Activated T-cell treated with anti-CD3 and anti-CD28 coated beads for 1 hour (primary cell): ENCODE data around the gene TESK2.

Source experiments
- DNase-seq: peaks from one replicate; pipeline ENCODE4 v3.0.0-alpha.2; 2020; ENCODE audit warnings: low read depth

Gene TESK2

DNA sequence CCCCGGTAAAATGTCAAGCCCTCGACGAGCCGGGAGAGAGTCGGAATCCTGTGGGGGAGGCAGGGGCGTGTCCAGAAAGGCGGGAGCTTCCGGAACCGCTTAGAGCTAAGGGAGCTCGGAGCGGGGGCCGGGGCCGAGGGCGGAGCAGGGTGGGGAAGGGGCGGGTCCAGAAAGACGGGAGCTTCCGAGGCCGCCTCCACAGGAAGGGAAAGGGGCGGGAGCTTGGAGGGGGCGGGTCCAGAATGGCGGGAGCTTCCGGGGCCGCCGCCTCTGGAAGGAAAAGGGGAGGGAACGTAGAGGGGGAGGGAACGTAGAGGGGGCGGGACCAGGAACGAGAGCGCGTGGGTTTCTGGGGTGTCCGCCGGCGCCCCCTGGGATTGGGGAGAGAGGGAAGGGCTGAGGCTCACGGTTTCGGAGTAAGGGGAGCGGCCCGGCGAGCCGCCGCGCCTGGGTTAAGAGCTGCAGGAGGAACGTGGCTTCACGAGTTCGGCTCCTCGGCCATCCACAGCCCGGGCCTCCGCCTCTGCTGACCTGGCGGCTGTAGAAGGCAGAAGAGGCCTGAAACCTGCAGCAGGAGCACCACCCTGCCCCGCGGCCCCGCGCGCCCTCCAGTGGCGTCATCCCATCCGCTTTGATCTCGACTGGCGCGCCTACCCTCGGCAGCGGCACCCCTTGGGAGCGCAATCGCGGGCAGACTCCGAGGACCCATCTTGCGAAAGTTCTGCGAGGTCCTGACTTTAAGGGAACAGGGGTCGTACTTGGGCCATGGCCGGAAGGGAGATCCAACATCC, 187.2 kb downstream of the TESK2 start:
- DNase-seq, result peak; percentile 98

DNA sequence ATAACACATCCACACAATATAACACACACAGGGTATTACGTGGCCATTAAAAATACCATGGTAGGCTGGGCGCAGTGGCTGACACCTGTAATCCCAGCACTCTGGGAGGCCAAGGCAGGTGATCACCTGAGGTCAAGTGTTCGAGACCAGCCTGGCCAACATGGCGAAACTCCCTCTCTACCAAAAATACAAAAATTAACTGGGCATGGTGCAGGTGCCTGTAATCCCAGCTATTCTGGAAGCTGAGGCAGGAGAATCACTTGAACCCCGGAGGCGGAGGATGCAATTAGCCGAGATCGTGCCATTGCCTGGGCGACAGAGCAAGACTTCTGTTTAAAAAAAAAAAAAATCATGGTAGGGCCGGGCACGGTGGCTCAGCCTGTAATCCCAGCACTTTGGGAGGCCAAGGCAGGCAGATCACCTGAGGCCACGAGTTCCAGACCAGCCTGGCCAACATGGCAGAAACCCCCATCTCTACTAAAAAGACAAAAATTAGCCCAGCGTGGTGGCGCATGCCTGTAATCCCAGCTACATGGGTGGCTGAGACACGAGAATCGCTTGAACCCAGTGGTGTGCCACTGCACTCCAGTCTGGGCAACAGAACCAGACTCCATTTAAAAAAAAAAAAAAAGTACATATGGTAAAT, 188.3 kb downstream of the TESK2 start:
- DNase-seq, result no peak

- no peak for DNase-seq
These were observed 190.3 kb downstream of the TESK2 start for GRCh38 chr1:45300669-45300997.

GRCh38 chr1:45299981-45300668, 190.8 kb downstream of the TESK2 start:
- DNase-seq, result no peak

DNA sequence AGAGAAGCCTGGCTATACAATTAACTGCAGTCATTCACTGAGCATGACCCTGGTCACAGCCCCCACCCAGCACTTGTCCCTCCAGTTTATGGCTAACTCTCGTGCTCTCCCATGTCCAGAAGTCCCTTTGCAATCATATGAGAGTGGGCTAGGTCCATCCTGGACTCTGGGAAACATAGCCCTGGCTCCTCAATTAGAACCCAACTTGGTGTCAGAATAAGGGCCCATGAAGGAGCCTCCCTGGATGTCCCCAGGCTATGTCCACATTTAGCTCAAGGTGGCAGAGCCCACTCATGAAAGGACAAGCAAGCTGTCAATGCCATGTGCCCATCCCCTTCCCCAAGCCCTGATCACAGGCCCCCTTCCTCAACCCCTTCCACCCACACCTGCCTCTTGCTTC, 191.7 kb downstream of the TESK2 start:
- no peak for DNase-seq

- no peak for DNase-seq
These were observed 193.2 kb downstream of the TESK2 start for GRCh38 chr1:45297666-45298356.
